Mesenchymal stem cell (in vitro differentiated cells and primary cell): ENCODE measurements around the gene ARHGAP35.

Experiments
- DNase-seq: peaks from one replicate; pipeline ENCODE4 v3.0.0-alpha.2; 2013
- H2AFZ ChIP-seq: one replicate; pipeline ENCODE4 v1.6.1; 2013; ENCODE audit warnings: low read depth, mild to moderate bottlenecking, control low read depth, inconsistent platforms, low read length, moderate library complexity
- H2AK5ac ChIP-seq: 2 replicates; pipeline ENCODE4 v1.6.1; 2013; ENCODE audit warnings: low read length, moderate library complexity, mild to moderate bottlenecking, inconsistent platforms; ENCODE audit not compliant: severe bottlenecking
- H2BK120ac ChIP-seq: one replicate; pipeline ENCODE4 v1.6.1; 2013; ENCODE audit warnings: low read depth, mild to moderate bottlenecking, inconsistent platforms, low read length, moderate library complexity
- H2BK12ac ChIP-seq, 2 experiments: one replicate each; pipeline ENCODE4 v1.6.1; 2013; ENCODE audit warnings: inconsistent platforms in 2 of 2, low read length in 2 of 2, mild to moderate bottlenecking in 2 of 2, moderate library complexity in 2 of 2, control low read depth in 1 of 2
- H2BK15ac ChIP-seq: one replicate; pipeline ENCODE4 v1.6.1; 2013; ENCODE audit warnings: mild to moderate bottlenecking, low read depth, inconsistent platforms; ENCODE audit not compliant: poor library complexity, severe bottlenecking
- H2BK5ac ChIP-seq: 2 replicates; pipeline ENCODE4 v1.6.1; 2013; ENCODE audit warnings: low read depth, mild to moderate bottlenecking, low read length, control low read depth, inconsistent platforms; ENCODE audit not compliant: poor library complexity, severe bottlenecking
- H3K14ac ChIP-seq, 2 experiments: one replicate each; pipeline ENCODE4 v1.6.1; 2013; ENCODE audit warnings: inconsistent platforms in 2 of 2, low read length in 2 of 2, control low read depth in 1 of 2, mild to moderate bottlenecking in 1 of 2, moderate library complexity in 1 of 2
- H3K18ac ChIP-seq, 2 experiments: one replicate each; pipeline ENCODE4 v1.6.1; 2013; ENCODE audit warnings: inconsistent platforms in 2 of 2, low read length in 2 of 2, control low read depth in 1 of 2, low read depth in 1 of 2, mild to moderate bottlenecking in 1 of 2
- H3K23ac ChIP-seq, 2 experiments: one replicate each; pipeline ENCODE4 v1.6.1; 2013; ENCODE audit warnings: inconsistent platforms in 2 of 2, low read length in 2 of 2, mild to moderate bottlenecking in 2 of 2, moderate library complexity in 2 of 2, control low read depth in 1 of 2
- H3K27ac ChIP-seq: 2 replicates; pipeline ENCODE4 v1.5.1; 2013; ENCODE audit warnings: mild to moderate bottlenecking, moderate library complexity, low read length, control low read depth, inconsistent platforms; ENCODE audit not compliant: poor library complexity, severe bottlenecking
- H3K27me3 ChIP-seq, 2 experiments: 2 replicates each; pipeline versions ENCODE4 v1.6.1 to v1.7.0; 2013; ENCODE audit warnings: low read length in 2 of 2, mild to moderate bottlenecking in 2 of 2, moderate library complexity in 2 of 2, control low read depth in 1 of 2, inconsistent platforms in 1 of 2; ENCODE audit not compliant: control insufficient read depth in 1 of 2, insufficient read depth in 1 of 2
- H3K36me3 ChIP-seq, 2 experiments: 2 replicates each; pipeline versions ENCODE4 v1.6.1 to v1.7.0; 2013; ENCODE audit warnings: low read length in 2 of 2, control low read depth in 1 of 2, inconsistent platforms in 1 of 2, low read depth in 1 of 2, mild to moderate bottlenecking in 1 of 2; ENCODE audit not compliant: insufficient read depth in 2 of 2, control insufficient read depth in 1 of 2
- H3K4ac ChIP-seq, 2 experiments: one replicate each; pipeline ENCODE4 v1.6.1; 2013; ENCODE audit warnings: inconsistent platforms in 2 of 2, low read length in 2 of 2, mild to moderate bottlenecking in 2 of 2, moderate library complexity in 2 of 2, control low read depth in 1 of 2, low read depth in 1 of 2
- H3K4me1 ChIP-seq: 2 replicates; pipeline ENCODE4 v1.6.1; 2013; ENCODE audit warnings: low read depth, low read length, control low read depth; ENCODE audit not compliant: control insufficient read depth, insufficient read depth
- H3K4me2 ChIP-seq: 2 replicates; pipeline ENCODE4 v1.6.1; 2013; ENCODE audit warnings: low read length, mild to moderate bottlenecking, inconsistent platforms; ENCODE audit not compliant: poor library complexity, severe bottlenecking
- H3K4me3 ChIP-seq, 2 experiments: 2 replicates each; pipeline versions ENCODE4 v1.5.1 to v1.7.0; 2013; ENCODE audit warnings: low read length in 2 of 2, mild to moderate bottlenecking in 2 of 2, control low read depth in 1 of 2, low read depth in 1 of 2; ENCODE audit not compliant: insufficient read depth in 1 of 2
- H3K79me1 ChIP-seq: replicated peaks from 2 replicates; pipeline ENCODE4 v1.6.1; 2013; ENCODE audit warnings: mild to moderate bottlenecking, control low read depth, low read length, inconsistent platforms; ENCODE audit not compliant: poor library complexity, severe bottlenecking
- H3K9ac ChIP-seq: 2 replicates; pipeline ENCODE4 v1.7.0; 2013; ENCODE audit warnings: mild to moderate bottlenecking, low read length, moderate library complexity
- H3K9me3 ChIP-seq: 2 replicates; pipeline ENCODE4 v1.7.0; 2013; ENCODE audit warnings: mild to moderate bottlenecking, low read length; ENCODE audit not compliant: control insufficient read depth
- H4K8ac ChIP-seq: one replicate; pipeline ENCODE4 v1.6.1; 2013; ENCODE audit warnings: inconsistent platforms, mild to moderate bottlenecking, low read length, moderate library complexity
- H4K91ac ChIP-seq: one replicate; pipeline ENCODE4 v1.6.1; 2013; ENCODE audit warnings: mild to moderate bottlenecking, low read length, inconsistent platforms
- WGBS: methylation state at CpG from one replicate; pipeline ENCODE4 v1.1.7; 2013; ENCODE audit warnings: mixed read lengths; 5-methylcytosine and 5-hydroxymethylcytosine counted together

The ARHGAP35 gene

GRCh38 chr19:46909356-46909755 lies 48.6 kb downstream of the ARHGAP35 start:
- Histone ChIP-seq H3K4me3 (no peak overlapping the region), H2AK5ac (no peak overlapping the region), H2BK5ac (no peak overlapping the region), H3K9me3 (no peaks in the 10 kb centered on the region), H3K27me3 (no peaks in the 10 kb centered on the region), H3K36me3 (no peaks in the 10 kb centered on the region), H2BK12ac (no peak overlapping the region), H3K14ac (no peak overlapping the region), H4K91ac (no peak overlapping the region), H3K4ac (no peak overlapping the region), H2BK120ac (no peak overlapping the region), H3K23ac (no peak overlapping the region), H2BK15ac (no peak overlapping the region), H4K8ac (no peak overlapping the region), H3K27ac (no peak overlapping the region), H3K18ac (no peak overlapping the region), H3K4me1 (peaks cover 16% of the 10 kb centered on the region), H2AFZ (no peak overlapping the region), H3K9ac (no peak overlapping the region), H3K4me2 (no peak overlapping the region), H3K79me1 (peaks cover 17% of the 10 kb centered on the region)
- DNase-seq = no peak
- WGBS = 95% methylated on average over 4 of the region's 4 CpGs
